Natural killer cell treated with Interleukin-12 subunit alpha and Interleukin-12 subunit beta and Interleukin-15 and Interleukin-18, amount 100 ng/mL, for 72 hours (primary cell): Measurements from ENCODE around the gene ZNRF1. TPM values are rescaled to one million over a fixed set of nuclear protein-coding genes. Genes with fewer than 3 reads are reported as not detected.
A peak's percentile ranks its signal among the peaks of the same experiment; 100 is the strongest.
"Not testable (repeated sequence)": the region's sequence is repeated elsewhere in the genome, so short reads cannot be mapped to it uniquely, and the experiment has no call there.

Experiments
- ATAC-seq, 2 donors: fragments of 150-1000 bp; cut with Tn5 transposase in 1 of 2; sonication (Bioruptor Pico), chemical (Tn5 transposase) in 1 of 2; 2 replicates each; pipeline ENCODE4 v1.10.0; 2021
- DNase-seq: peaks from one replicate; pipeline ENCODE4 v3.0.0; 2022; ENCODE audit warnings: low spot score
- H3K27ac Mint-ChIP-seq, 2 donors: 1 replicate in 1 of 2; 2 replicates in 1 of 2; pipeline ENCODE4 v1.8.0; 2022; ENCODE audit warnings: mixed read lengths in 2 of 2, mild to moderate bottlenecking in 1 of 2, moderate library complexity in 1 of 2
- H3K27me3 Mint-ChIP-seq, 2 donors: 1 replicate in 1 of 2; 2 replicates in 1 of 2; pipeline ENCODE4 v1.8.0; 2022; ENCODE audit warnings: mixed read lengths in 2 of 2
- H3K36me3 Mint-ChIP-seq: one replicate; pipeline ENCODE4 v1.8.0; 2022; ENCODE audit warnings: mixed read lengths
- H3K4me1 Mint-ChIP-seq, 2 donors: 1 replicate in 1 of 2; 2 replicates in 1 of 2; pipeline ENCODE4 v1.8.0; 2022; ENCODE audit warnings: low read depth in 2 of 2, mixed read lengths in 2 of 2, mild to moderate bottlenecking in 1 of 2
- H3K4me3 Mint-ChIP-seq: one replicate; pipeline ENCODE4 v1.8.0; 2022; ENCODE audit warnings: mixed read lengths
- H3K9me3 Mint-ChIP-seq: 2 replicates; pipeline ENCODE4 v1.8.0; 2022; ENCODE audit warnings: mixed read lengths
- total RNA-seq, 2 donors: library from RNA; stranded (reverse); gene quantifications; one replicate each; pipeline ENCODE4 v1.2.3, GENCODE V29; 2022

Gene ZNRF1
- total RNA-seq, 2 donors from 2014 or later = 58.6 to 89.7 TPM

DNA sequence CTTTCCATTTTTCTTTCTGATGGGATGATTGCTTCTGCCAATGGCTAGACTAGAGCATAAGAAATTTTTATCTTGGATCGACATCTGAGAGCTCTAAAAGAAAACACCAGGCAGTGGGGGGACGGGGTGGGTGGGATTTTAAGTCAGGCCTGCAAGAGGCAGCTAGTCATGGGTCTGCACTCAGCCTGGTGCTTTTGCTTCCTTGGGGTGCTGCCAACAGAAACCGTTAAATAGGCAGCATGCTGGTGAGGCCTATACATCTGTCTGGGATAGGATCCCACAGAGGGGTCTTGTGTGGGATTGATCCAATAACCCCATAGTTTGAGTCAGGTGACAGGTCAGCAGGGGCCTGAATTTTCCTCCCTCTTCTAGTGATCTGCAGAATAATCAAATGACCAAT is 26.9 kb downstream of the ZNRF1 start:
- peaks cover 21 to 36% of the 10 kb centered on the region in 2 donors for H3K4me1 Mint-ChIP-seq

DNA sequence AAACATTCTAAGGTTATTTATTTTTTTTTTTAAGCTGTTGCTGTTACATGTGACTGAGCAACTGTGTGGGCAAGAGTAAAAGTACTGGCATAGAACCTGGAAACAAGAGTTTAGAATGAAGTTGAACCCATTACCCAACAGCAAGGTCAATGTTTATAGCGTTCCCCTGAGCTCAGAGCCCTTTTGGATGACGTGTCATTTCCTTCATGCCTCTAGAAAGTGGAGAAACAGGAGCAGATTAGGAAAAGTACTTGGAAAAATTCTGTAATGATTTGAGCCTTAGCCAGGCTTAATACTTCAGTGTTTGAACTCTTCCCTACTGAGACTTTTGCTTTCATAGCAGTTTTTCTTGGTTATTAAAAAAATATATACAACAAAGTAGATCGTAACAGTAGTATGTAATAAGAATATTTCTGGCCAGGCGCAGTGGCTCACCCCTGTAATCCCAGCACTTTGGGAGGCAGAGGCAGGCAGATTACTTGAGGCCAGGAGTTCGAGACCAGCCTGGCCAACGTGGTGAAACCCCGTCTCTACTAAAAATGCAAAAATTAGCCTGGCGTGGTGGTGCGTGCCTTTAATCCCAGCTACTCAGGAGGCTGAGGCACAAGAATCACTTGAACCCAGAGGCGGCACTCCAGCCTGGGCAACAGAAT is 27.5 kb downstream of the ZNRF1 start:
- Mint-ChIP-seq H3K36me3 (peaks cover 16% of the 10 kb centered on the region), H3K4me1 (peaks cover 21 to 34% of the 10 kb centered on the region in 2 donors)
- H3K27ac Mint-ChIP-seq, H3K4me3 Mint-ChIP-seq, H3K9me3 Mint-ChIP-seq, ATAC-seq, DNase-seq, H3K27me3 Mint-ChIP-seq: not testable (repeated sequence)

More for the DNA sequence above, 26.9 kb downstream of the ZNRF1 start:
- no peak for DNase-seq
- no peak for ATAC-seq
- Mint-ChIP-seq H3K9me3 (peaks cover 8% of the 10 kb centered on the region), H3K27ac (peak overlapping the region in 1 of 2 donors; percentile 16), H3K4me3 (no peak overlapping the region), H3K36me3 (peaks cover 23% of the 10 kb centered on the region), H3K27me3 (no peaks in the 10 kb centered on the region)

GRCh38 chr16:75026892-75027391 is 28.1 kb downstream of the ZNRF1 start:
- H3K36me3 Mint-ChIP-seq = peaks cover 11% of the 10 kb centered on the region
- DNase-seq (no peak), ATAC-seq (no peak)
- no peak overlapping the region for H3K27ac Mint-ChIP-seq
- peaks cover 24 to 28% of the 10 kb centered on the region in 2 donors for H3K4me1 Mint-ChIP-seq
- no peaks in the 10 kb centered on the region for H3K27me3 Mint-ChIP-seq
- H3K4me3 Mint-ChIP-seq = no peak overlapping the region
- H3K9me3 Mint-ChIP-seq = peaks cover under 1% of the 10 kb centered on the region

GRCh38 chr16:75027520-75028300 is 28.9 kb downstream of the ZNRF1 start:
- DNase-seq (no peak), ATAC-seq (no peak)
- Mint-ChIP-seq H3K27me3 (no peaks in the 10 kb centered on the region), H3K4me3 (no peak overlapping the region), H3K4me1 (peaks cover 24 to 27% of the 10 kb centered on the region in 2 donors), H3K36me3 (peaks cover 7% of the 10 kb centered on the region), H3K27ac (no peak overlapping the region), H3K9me3 (no peaks in the 10 kb centered on the region)

GRCh38 chr16:75028544-75029135 is 29.8 kb downstream of the ZNRF1 start:
- no peak overlapping the region for H3K27ac Mint-ChIP-seq
- peaks cover 5% of the 10 kb centered on the region for H3K36me3 Mint-ChIP-seq
- peaks cover 18 to 20% of the 10 kb centered on the region in 2 donors for H3K4me1 Mint-ChIP-seq
- DNase-seq = no peak
- H3K27me3 Mint-ChIP-seq = no peaks in the 10 kb centered on the region
- no peak for ATAC-seq
- H3K4me3 Mint-ChIP-seq = no peak overlapping the region
- H3K9me3 Mint-ChIP-seq = no peaks in the 10 kb centered on the region

DNA sequence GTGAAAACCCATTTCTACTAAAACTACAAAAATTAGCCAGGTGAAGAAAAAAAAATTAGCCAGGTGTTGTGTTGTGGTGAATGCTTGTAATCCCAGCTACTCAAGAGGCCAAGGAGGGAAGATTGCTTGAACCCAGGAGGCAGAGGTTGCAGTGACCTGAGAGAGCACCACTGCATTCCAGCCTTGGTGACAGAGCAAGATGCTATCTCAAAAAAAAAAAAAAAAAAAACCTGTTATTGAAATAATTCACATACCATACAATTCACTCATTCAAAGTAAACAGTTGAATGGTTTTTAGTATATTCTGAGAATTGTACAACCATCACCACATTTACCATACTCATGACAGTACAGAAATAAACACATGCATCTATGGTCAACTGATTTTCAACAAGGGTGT is 31.0 kb downstream of the ZNRF1 start:
- ATAC-seq (peak in 1 of 2 donors; percentile 31), DNase-seq (no peak)
- no peak overlapping the region for H3K27ac Mint-ChIP-seq
- no peaks in the 10 kb centered on the region for H3K27me3 Mint-ChIP-seq
- H3K4me3 Mint-ChIP-seq = no peak overlapping the region
- no peaks in the 10 kb centered on the region for H3K36me3 Mint-ChIP-seq
- H3K9me3 Mint-ChIP-seq = no peaks in the 10 kb centered on the region
- peaks cover 16 to 17% of the 10 kb centered on the region in 2 donors for H3K4me1 Mint-ChIP-seq

DNA sequence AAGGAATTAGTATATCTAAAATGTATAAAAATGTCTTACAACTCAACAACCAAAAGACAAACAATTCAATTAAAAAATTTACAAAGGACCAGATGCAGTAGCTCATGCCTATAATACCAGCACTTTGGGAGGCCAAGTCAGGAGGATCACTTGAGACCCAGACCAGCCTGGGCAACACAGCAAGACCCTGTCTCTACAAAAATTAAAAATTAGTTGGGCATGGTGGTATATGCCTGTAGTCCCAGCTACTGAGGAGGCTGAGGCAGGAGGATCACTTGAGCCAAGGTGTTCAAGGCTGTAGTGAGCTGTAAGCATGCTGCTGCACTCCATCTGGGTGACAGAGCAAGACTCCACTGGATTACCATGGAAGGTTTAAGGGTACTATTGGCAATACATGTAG is 33.8 kb downstream of the ZNRF1 start:
- H3K36me3 Mint-ChIP-seq = peaks cover 17% of the 10 kb centered on the region
- ATAC-seq = no peak

DNA sequence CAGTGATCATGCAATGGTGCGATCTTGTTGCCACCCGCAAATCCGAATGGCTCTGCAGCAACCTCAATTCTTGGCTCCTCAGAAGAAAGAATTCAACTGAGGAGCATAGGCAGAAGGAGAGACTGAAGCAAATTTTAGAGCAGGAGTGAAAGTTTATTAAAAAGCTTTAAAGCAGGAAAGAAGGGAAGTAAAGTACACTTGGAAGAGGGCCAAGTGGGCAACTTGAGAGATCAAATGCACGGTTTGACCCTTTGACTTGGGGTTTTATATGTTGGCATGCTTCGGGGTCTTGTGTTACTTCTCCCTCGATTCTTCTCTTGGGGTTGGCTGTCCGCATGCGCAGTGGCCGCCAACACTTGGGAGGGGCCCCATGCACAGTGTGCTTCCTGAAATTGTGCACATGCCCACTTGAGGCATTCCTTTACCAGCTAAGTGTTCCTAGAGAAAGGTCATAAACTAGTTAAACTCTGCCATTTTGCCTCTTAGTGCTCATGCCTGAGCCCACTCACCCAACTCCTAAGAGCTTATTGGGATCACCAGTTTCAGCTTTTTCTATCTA is 36.7 kb downstream of the ZNRF1 start:
- H3K27me3 Mint-ChIP-seq = no peaks in the 10 kb centered on the region
- H3K4me1 Mint-ChIP-seq = peaks cover 39 to 42% of the 10 kb centered on the region in 2 donors
- no peak for ATAC-seq
- H3K9me3 Mint-ChIP-seq = peaks cover 5% of the 10 kb centered on the region
- H3K27ac Mint-ChIP-seq = no peak overlapping the region
- peaks cover 24% of the 10 kb centered on the region for H3K36me3 Mint-ChIP-seq
- DNase-seq = no peak
- H3K4me3 Mint-ChIP-seq = no peak overlapping the region

More for the DNA sequence above, 33.8 kb downstream of the ZNRF1 start:
- Mint-ChIP-seq H3K27ac (no peak overlapping the region), H3K4me1 (peaks cover 32 to 33% of the 10 kb centered on the region in 2 donors), H3K4me3 (no peak overlapping the region), H3K9me3 (peaks cover 2% of the 10 kb centered on the region), H3K27me3 (no peaks in the 10 kb centered on the region)
- no peak for DNase-seq

- no peak for ATAC-seq
- no peak for DNase-seq
- Mint-ChIP-seq H3K4me1 (peaks cover 47 to 49% of the 10 kb centered on the region in 2 donors), H3K4me3 (no peak overlapping the region), H3K36me3 (peaks cover 24% of the 10 kb centered on the region), H3K27me3 (peaks cover 0 to 2% of the 10 kb centered on the region in 2 donors), H3K27ac (peak overlapping the region; percentile 45 to 46), H3K9me3 (peaks cover 5% of the 10 kb centered on the region)
Measured at GRCh38 chr16:75038036-75038858, 39.4 kb downstream of the ZNRF1 start.

GRCh38 chr16:75039941-75040340 is 41.1 kb downstream of the ZNRF1 start:
- DNase-seq = no peak
- Mint-ChIP-seq H3K27me3 (peaks cover 0 to 2% of the 10 kb centered on the region in 2 donors), H3K4me3 (no peak overlapping the region), H3K27ac (no peak overlapping the region), H3K36me3 (peaks cover 24% of the 10 kb centered on the region), H3K9me3 (peaks cover 5% of the 10 kb centered on the region), H3K4me1 (peaks cover 48 to 50% of the 10 kb centered on the region in 2 donors)
- no peak for ATAC-seq

DNA sequence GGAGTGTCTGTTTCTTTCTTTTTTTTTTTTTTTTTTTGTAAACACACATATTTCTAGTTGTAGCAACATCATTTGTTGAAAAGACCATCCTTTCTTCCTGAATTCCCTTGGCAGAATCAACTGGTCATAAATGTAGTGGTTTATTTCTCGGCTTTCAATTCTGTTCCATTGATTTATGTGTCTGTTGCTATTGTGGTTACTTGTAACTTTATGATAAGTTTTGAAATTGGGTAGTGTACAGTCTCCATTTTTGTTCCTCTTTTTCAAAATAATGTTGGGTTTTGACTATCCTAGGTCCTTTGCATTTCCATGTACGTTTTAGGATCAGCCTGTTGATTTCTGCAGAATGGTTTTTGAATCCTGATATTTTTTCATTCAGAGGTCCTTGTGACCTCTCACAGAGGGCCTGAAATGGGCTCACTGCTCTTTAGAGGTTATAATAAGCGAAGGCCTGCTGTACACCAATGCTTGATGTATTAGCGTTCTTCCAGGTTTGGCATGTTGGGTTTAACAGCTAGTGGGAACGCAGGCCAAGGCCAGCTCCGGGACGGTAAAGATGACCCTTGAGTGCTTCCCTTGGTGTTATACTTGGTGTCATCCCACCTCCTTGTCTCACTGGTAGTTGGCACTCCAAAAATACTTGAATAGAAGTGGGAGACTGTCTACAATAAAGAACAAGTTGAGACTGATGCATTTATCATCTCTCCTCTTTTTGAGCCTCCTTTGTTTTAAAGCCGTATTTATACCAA is 43.8 kb downstream of the ZNRF1 start:
- Mint-ChIP-seq H3K36me3 (peaks cover 8% of the 10 kb centered on the region), H3K4me3 (no peak overlapping the region), H3K27ac (peak overlapping the region; percentile 56 to 80), H3K27me3 (peaks cover 0 to 2% of the 10 kb centered on the region in 2 donors), H3K9me3 (peaks cover 4% of the 10 kb centered on the region), H3K4me1 (peaks cover 32% of the 10 kb centered on the region in 2 donors)
- DNase-seq = no peak
- ATAC-seq = no peak

- H3K9me3 Mint-ChIP-seq = no peaks in the 10 kb centered on the region
Measured at GRCh38 chr16:75043175-75043895, 44.5 kb downstream of the ZNRF1 start.

More at GRCh38 chr16:75043175-75043895, 44.5 kb downstream of the ZNRF1 start:
- DNase-seq = no peak
- H3K27ac Mint-ChIP-seq = peak overlapping the region; percentile 56 to 80
- peak overlapping the region; percentile 40 for H3K4me3 Mint-ChIP-seq
- H3K36me3 Mint-ChIP-seq = peaks cover under 1% of the 10 kb centered on the region
- H3K27me3 Mint-ChIP-seq = peaks cover 0 to 2% of the 10 kb centered on the region in 2 donors
- peaks cover 31 to 32% of the 10 kb centered on the region in 2 donors for H3K4me1 Mint-ChIP-seq
- ATAC-seq = no peak
